PC-3 (cell line): ENCODE measurements around the gene ZCWPW1.

Source experiments
- CTCF ChIP-seq: fragments of 300-600 bp; sonication (generic); conservative IDR thresholded peaks from 2 replicates; pipeline ENCODE4 v1.5.1; 2017; ENCODE audit warnings: antibody characterized with exemption, low read depth, mild to moderate bottlenecking, low read length
- EZH2 ChIP-seq: fragments of 300-600 bp; sonication (generic); IDR thresholded peaks from one replicate; pipeline ENCODE4 v1.6.1; 2017; ENCODE audit warnings: antibody characterized with exemption, mild to moderate bottlenecking, low read length; ENCODE audit not compliant: unreplicated experiment
- EZH2phosphoT487 ChIP-seq: fragments of 300-600 bp; sonication (generic); IDR thresholded peaks from 2 replicates; pipeline ENCODE4 v1.6.1; 2018; ENCODE audit warnings: mild to moderate bottlenecking, antibody characterized with exemption, low read length, borderline replicate concordance

GRCh38 chr7:100475549-100475948 lies 47.0 kb upstream of the ZCWPW1 start:
- no peak for TF ChIP-seq CTCF
- no peak for TF ChIP-seq EZH2
- no peak for TF ChIP-seq EZH2phosphoT487
